Neuronal stem cell (in vitro differentiated cells): Measurements from ENCODE around the gene HELZ.

Experiments
- DNase-seq: peaks from one replicate; pipeline ENCODE4 v3.0.0-alpha.2; 2013; ENCODE audit warnings: low spot score
- H2AFZ ChIP-seq: one replicate; pipeline ENCODE4 v1.6.1; 2013; ENCODE audit warnings: mild to moderate bottlenecking, low read length, inconsistent platforms
- H2AK5ac ChIP-seq: 2 replicates; pipeline ENCODE4 v1.6.1; 2013; ENCODE audit warnings: low read depth, mild to moderate bottlenecking, inconsistent platforms, low read length, moderate library complexity, mixed read lengths
- H2BK120ac ChIP-seq: 2 replicates; pipeline ENCODE4 v1.6.1; 2013; ENCODE audit warnings: low read depth, mild to moderate bottlenecking, inconsistent platforms, low read length, moderate library complexity, mixed read lengths
- H2BK12ac ChIP-seq: one replicate; pipeline ENCODE4 v1.6.1; 2013; ENCODE audit warnings: low read length, inconsistent platforms
- H2BK15ac ChIP-seq: 2 replicates; pipeline ENCODE4 v1.6.1; 2013; ENCODE audit warnings: mild to moderate bottlenecking, low read length, inconsistent platforms, mixed read lengths
- H2BK5ac ChIP-seq: one replicate; pipeline ENCODE4 v1.6.1; 2013; ENCODE audit warnings: inconsistent platforms, mild to moderate bottlenecking, low read length, moderate library complexity
- H3K14ac ChIP-seq: one replicate; pipeline ENCODE4 v1.6.1; 2013; ENCODE audit warnings: low read length, inconsistent platforms
- H3K18ac ChIP-seq: 2 replicates; pipeline ENCODE4 v1.6.1; 2013; ENCODE audit warnings: low read length, inconsistent platforms
- H3K23ac ChIP-seq: 2 replicates; pipeline ENCODE4 v1.6.1; 2013; ENCODE audit warnings: low read depth, mild to moderate bottlenecking, mixed read lengths, low read length, inconsistent platforms; ENCODE audit not compliant: poor library complexity
- H3K27ac ChIP-seq: replicated peaks from 3 replicates; pipeline ENCODE4 v1.5.1; 2013; ENCODE audit warnings: low read length, inconsistent platforms
- H3K27me3 ChIP-seq, 3 experiments: 2 replicates each; pipeline ENCODE4 v1.6.1; 2013; ENCODE audit warnings: low read length in 3 of 3, mild to moderate bottlenecking in 2 of 3, inconsistent platforms in 1 of 3, low read depth in 1 of 3, mixed read lengths in 1 of 3, moderate library complexity in 1 of 3; ENCODE audit not compliant: control insufficient read depth in 3 of 3, insufficient read depth in 3 of 3
- H3K36me3 ChIP-seq, 2 donors: replicated peaks in 1 of 2; 2 replicates each; pipeline ENCODE4 v1.6.1; 2013; ENCODE audit warnings: low read length in 2 of 2; ENCODE audit not compliant: control insufficient read depth in 2 of 2, insufficient read depth in 2 of 2
- H3K4ac ChIP-seq: 2 replicates; pipeline ENCODE4 v1.6.1; 2013; ENCODE audit warnings: inconsistent platforms, mild to moderate bottlenecking, low read length, moderate library complexity
- H3K4me1 ChIP-seq, 2 donors: 1 replicate in 1 of 2; 2 replicates in 1 of 2; pipeline ENCODE4 v1.6.1; 2013; ENCODE audit warnings: low read length in 2 of 2, low read depth in 1 of 2; ENCODE audit not compliant: control insufficient read depth in 2 of 2, insufficient read depth in 1 of 2
- H3K4me2 ChIP-seq: one replicate; pipeline ENCODE4 v1.6.1; 2013; ENCODE audit warnings: mild to moderate bottlenecking, low read length, inconsistent platforms; ENCODE audit not compliant: insufficient read depth, poor library complexity, severe bottlenecking
- H3K4me3 ChIP-seq, 2 donors: 2 replicates each; pipeline ENCODE4 v1.5.1; 2013; ENCODE audit warnings: low read length in 2 of 2, mild to moderate bottlenecking in 2 of 2, inconsistent platforms in 1 of 2, moderate library complexity in 1 of 2
- H3K79me1 ChIP-seq: one replicate; pipeline ENCODE4 v1.6.1; 2013; ENCODE audit warnings: low read depth, mild to moderate bottlenecking, inconsistent platforms, low read length, moderate library complexity
- H3K9ac ChIP-seq: one replicate; pipeline ENCODE4 v1.6.1; 2013; ENCODE audit warnings: mild to moderate bottlenecking, low read depth, low read length, inconsistent platforms; ENCODE audit not compliant: poor library complexity
- H3K9me3 ChIP-seq, 2 donors: replicated peaks in 1 of 2; 2 replicates each; pipeline versions ENCODE3 to v1.6.1; 2013; ENCODE audit warnings: low read length in 2 of 2, mild to moderate bottlenecking in 2 of 2, inconsistent platforms in 1 of 2, low read depth in 1 of 2, mixed read lengths in 1 of 2, moderate library complexity in 1 of 2; ENCODE audit not compliant: control insufficient read depth in 2 of 2, insufficient read depth in 1 of 2
- H4K8ac ChIP-seq: one replicate; pipeline ENCODE4 v1.6.1; 2013; ENCODE audit warnings: low read depth, mild to moderate bottlenecking, inconsistent platforms, low read length, moderate library complexity
- H4K91ac ChIP-seq: one replicate; pipeline ENCODE4 v1.6.1; 2013; ENCODE audit warnings: low read length, low read depth, mild to moderate bottlenecking, inconsistent platforms; ENCODE audit not compliant: poor library complexity
- WGBS, 2 donors: extraction: QIAGEN DNeasy Blood & Tissue Kit; methylation state at CpG; one replicate each; pipeline ENCODE4 v1.1.7; 2013; ENCODE audit warnings: missing lambda C conversion rate in 2 of 2, mixed read lengths in 1 of 2; ENCODE audit not compliant: insufficient read length in 2 of 2, insufficient replicate concordance in 1 of 2; ENCODE audit errors: extremely low coverage in 2 of 2; 5-methylcytosine and 5-hydroxymethylcytosine counted together

Gene HELZ

DNA sequence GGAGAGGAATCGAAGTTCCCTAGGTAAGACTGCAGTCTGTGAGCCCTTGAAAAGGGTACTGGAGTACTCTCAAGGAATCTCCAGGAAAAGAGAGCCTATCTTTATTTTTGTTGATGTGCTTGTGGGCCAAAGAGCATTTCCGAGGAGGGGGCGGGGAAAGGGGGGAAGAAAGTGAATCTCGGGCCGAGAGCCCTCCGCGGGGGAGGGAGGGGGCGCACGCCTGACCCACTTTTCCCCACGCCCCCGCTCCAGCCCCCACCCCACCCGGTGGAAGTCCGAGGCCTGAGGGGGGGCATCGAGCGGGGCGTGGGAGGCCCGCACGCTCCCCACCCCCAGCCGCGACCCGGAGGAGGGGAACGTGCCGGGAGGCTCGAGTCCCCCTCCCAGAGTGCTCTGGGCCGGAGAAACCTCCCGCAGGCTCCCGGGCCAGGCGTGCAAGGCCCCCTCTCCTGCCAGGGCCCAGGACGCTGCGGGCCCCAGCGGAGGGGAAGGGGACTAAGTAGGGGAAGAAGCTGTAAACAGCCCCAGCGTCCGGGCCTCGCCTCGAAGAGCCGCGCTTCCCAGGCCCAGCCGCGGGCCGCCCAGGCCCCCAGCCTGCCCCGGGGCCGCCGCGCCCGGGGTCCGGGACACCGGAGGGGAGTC, 444 bp downstream of the HELZ start:
- peaks cover 5 to 9% of the 10 kb centered on the region in 2 donors for H3K4me1 ChIP-seq
- peak overlapping the region; percentile 71 for H3K14ac ChIP-seq
- H3K4me2 ChIP-seq = peak overlapping the region; percentile 77
- H3K9me3 ChIP-seq = no peaks in the 10 kb centered on the region
- peaks cover 5% of the 10 kb centered on the region for H3K79me1 ChIP-seq
- H2BK120ac ChIP-seq = no peak overlapping the region
- no CpG with 5 or more reads among the region's 47 CpGs for WGBS, 2 donors
- peak overlapping the region; percentile 46 for H3K27ac ChIP-seq
- peak overlapping the region; percentile 99 for H2AFZ ChIP-seq
- no peak overlapping the region for H2BK12ac ChIP-seq
- no peak overlapping the region for H4K8ac ChIP-seq
- peak overlapping the region; percentile 56 for H2AK5ac ChIP-seq
- no peaks in the 10 kb centered on the region for H3K27me3 ChIP-seq
- peak overlapping the region; percentile 88 for H3K9ac ChIP-seq
- H2BK15ac ChIP-seq = no peak overlapping the region
- DNase-seq = no peak
- peak overlapping the region; percentile 66 for H3K4ac ChIP-seq
- no peak overlapping the region for H4K91ac ChIP-seq
- peak overlapping the region; percentile 90 to 98 for H3K4me3 ChIP-seq
- H3K18ac ChIP-seq = peak overlapping the region; percentile 85
- H3K36me3 ChIP-seq = peaks cover 0 to 24% of the 10 kb centered on the region in 2 donors
- H3K23ac ChIP-seq = peak overlapping the region; percentile 73
- H2BK5ac ChIP-seq = peak overlapping the region; percentile 82

DNA sequence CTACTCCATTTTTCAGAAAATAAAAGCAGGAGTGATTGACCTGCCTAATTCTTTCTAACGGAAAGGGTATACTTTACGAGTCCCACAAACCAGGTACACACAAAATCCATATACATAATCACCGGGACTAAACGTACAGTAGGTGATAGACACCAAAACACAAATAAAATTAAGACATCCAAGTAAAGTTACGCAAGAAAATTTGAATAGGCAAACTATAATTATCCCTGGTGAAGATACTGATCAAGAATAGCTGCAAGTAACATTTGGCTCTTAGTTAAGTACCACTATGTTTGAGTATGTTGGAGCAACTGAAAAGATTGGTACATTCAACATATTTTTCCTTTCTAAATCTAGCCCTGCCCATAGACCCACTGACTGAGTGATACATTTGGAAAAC, 1.7 kb downstream of the HELZ start:
- no peak overlapping the region for H2AK5ac ChIP-seq
- no peak overlapping the region for H3K23ac ChIP-seq
- no peak overlapping the region for H3K18ac ChIP-seq
- H3K9me3 ChIP-seq = no peaks in the 10 kb centered on the region
- no peak overlapping the region for H2AFZ ChIP-seq
- no peak overlapping the region for H3K14ac ChIP-seq
- no peak for DNase-seq
- H3K79me1 ChIP-seq = peaks cover 5% of the 10 kb centered on the region
- no peak overlapping the region for H4K8ac ChIP-seq
- no peak overlapping the region for H2BK15ac ChIP-seq
- H3K27me3 ChIP-seq = no peaks in the 10 kb centered on the region
- no peak overlapping the region for H2BK5ac ChIP-seq
- no peak overlapping the region for H3K27ac ChIP-seq
- no peak overlapping the region for H3K4me2 ChIP-seq
- H3K9ac ChIP-seq = no peak overlapping the region
- H3K4me3 ChIP-seq = peak overlapping the region in 1 of 2 donors; percentile 90
- H2BK12ac ChIP-seq = no peak overlapping the region
- peaks cover 3 to 36% of the 10 kb centered on the region in 2 donors for H3K36me3 ChIP-seq
- no peak overlapping the region for H2BK120ac ChIP-seq
- H4K91ac ChIP-seq = no peak overlapping the region
- no CpG with 5 or more reads among the region's 5 CpGs for WGBS, 2 donors
- H3K4ac ChIP-seq = no peak overlapping the region
- H3K4me1 ChIP-seq = peaks cover 5 to 9% of the 10 kb centered on the region in 2 donors

DNA sequence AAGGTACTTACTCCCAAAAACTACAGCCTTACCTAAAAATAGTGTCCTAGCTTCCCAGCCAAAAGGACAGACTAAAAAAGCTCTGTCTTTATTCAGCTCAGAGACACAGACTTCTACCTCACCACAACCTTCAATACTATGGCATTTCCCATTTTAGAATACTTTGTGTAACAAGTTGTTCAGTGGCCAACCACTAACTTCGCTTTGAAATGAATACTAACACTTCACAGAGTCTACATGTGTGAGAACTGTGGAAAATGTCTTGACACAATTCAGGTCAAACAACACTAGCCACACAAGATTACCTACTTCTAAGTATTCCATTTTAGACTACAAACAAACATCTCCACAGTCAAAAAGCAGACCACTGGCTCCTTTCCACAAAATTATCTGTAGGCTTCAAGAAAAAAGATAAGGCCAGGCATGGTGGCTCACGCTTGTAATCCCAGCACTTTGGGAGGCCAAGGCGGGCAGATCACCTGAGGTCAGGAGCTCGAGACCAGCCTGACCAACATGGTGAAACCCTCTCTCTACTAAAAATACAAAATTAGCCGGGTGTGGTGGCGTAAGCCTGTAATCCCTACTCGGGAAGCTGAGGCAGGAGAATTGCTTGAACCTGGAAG, 3.2 kb downstream of the HELZ start:
- no peak overlapping the region for H4K8ac ChIP-seq
- no peak overlapping the region for H3K4ac ChIP-seq
- no peak overlapping the region for H3K4me2 ChIP-seq
- H3K27ac ChIP-seq = no peak overlapping the region
- H4K91ac ChIP-seq = no peak overlapping the region
- no peak overlapping the region for H3K14ac ChIP-seq
- no peak overlapping the region for H2AK5ac ChIP-seq
- H3K27me3 ChIP-seq = no peaks in the 10 kb centered on the region
- no peak overlapping the region for H3K18ac ChIP-seq
- H2BK12ac ChIP-seq = no peak overlapping the region
- H2BK15ac ChIP-seq = no peak overlapping the region
- no peak for DNase-seq
- no CpG with 5 or more reads among the region's 7 CpGs for WGBS, 2 donors
- H3K23ac ChIP-seq = no peak overlapping the region
- H2BK120ac ChIP-seq = no peak overlapping the region
- H3K9ac ChIP-seq = no peak overlapping the region
- H3K79me1 ChIP-seq = peaks cover 4% of the 10 kb centered on the region
- H3K9me3 ChIP-seq = no peaks in the 10 kb centered on the region
- H2BK5ac ChIP-seq = no peak overlapping the region
- H2AFZ ChIP-seq = no peak overlapping the region
- no peak overlapping the region for H3K4me3 ChIP-seq
- H3K36me3 ChIP-seq = peaks cover 4 to 50% of the 10 kb centered on the region in 2 donors
- peaks cover 4 to 9% of the 10 kb centered on the region in 2 donors for H3K4me1 ChIP-seq

DNA sequence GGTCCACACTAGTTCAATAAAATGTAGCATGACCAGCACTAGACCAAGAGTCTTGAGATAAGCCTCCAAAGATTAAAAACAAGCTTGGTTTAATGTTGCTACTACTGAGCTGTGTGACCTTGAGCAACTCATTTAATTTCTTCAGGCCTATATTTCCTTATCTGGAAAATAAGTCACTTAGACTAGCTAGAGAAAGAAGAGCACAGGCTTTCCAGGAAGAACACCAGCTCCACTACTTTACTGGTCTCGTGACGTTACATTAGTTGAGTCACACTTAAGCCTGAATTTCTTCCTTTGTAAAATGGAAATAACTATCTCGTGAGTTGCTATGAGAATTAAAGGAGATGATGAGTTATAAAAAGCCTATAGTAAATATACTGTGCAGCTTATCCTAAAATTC, 5.4 kb downstream of the HELZ start:
- Histone ChIP-seq H3K36me3 (peaks cover 6 to 69% of the 10 kb centered on the region in 2 donors), H3K23ac (no peak overlapping the region), H3K27me3 (no peaks in the 10 kb centered on the region), H3K9me3 (no peaks in the 10 kb centered on the region), H3K14ac (no peak overlapping the region), H3K18ac (no peak overlapping the region), H3K4me1 (peaks cover 1 to 7% of the 10 kb centered on the region in 2 donors), H2BK12ac (no peak overlapping the region), H2BK15ac (no peak overlapping the region), H3K4me3 (no peak overlapping the region), H3K79me1 (peaks cover 4% of the 10 kb centered on the region), H3K4ac (no peak overlapping the region), H4K91ac (no peak overlapping the region), H3K27ac (no peak overlapping the region), H4K8ac (no peak overlapping the region), H2BK5ac (no peak overlapping the region), H3K9ac (no peak overlapping the region), H2AK5ac (no peak overlapping the region), H2BK120ac (no peak overlapping the region), H3K4me2 (no peak overlapping the region), H2AFZ (no peak overlapping the region)
- DNase-seq = no peak
- WGBS, 2 donors = no CpG with 5 or more reads among the region's 3 CpGs
